ENCODE data around the gene AXDND1.
"Not testable (repeated sequence)": the region's sequence is repeated elsewhere in the genome, so short reads cannot be mapped to it uniquely, and the experiment has no call there.

Gene AXDND1

GRCh38 chr1:179366093-179366800 is 476 bp downstream of the AXDND1 start:
- DNase-seq: peak in 1 of 10 donors; percentile 7
- intact Hi-C loops (cut with DNase I): loop anchor here (5.0 kb wide), 1 partner anchor 594 kb away; no protein-coding TSS in a partner anchor

DNA sequence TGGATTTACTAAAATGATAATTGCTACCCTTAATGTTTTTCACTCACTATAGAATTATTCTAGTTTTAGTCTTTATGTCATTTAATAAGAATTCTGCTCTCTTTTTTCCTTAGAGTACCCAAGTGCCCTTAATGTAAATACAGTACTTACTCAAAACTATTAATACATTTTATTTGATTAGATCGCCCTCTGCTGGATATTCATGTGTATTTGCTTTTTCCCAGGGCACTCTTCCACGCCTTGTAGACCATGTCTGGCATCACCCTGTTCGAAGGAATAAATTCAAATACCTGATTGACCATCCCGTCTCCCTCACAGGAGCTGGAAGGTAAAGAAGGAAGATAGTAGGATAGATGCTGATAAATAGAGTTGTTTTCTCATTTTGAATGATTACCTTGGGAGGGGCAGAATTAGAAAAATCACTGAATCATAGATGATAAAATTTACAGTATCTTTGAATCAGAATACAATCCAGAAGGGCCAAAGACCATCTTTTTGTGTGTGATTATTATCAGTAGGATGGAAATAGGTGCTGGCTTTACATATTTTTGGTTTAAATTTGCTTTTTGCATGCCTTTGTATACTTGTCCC is 4.1 kb downstream of the AXDND1 start:
- intact Hi-C loops (cut with DNase I): loop anchor here (1.0 to 5.0 kb wide), 3 partner anchors 118 to 598 kb away; no protein-coding TSS in a partner anchor
- peak in 2 of 10 donors; percentile 12 to 69 for DNase-seq

GRCh38 chr1:179372160-179372559 is 6.4 kb downstream of the AXDND1 start:
- no peak for DNase-seq
- intact Hi-C loops (cut with DNase I): loop anchor here (5.0 kb wide), 1 partner anchor 120 kb away; no protein-coding TSS in a partner anchor

DNA sequence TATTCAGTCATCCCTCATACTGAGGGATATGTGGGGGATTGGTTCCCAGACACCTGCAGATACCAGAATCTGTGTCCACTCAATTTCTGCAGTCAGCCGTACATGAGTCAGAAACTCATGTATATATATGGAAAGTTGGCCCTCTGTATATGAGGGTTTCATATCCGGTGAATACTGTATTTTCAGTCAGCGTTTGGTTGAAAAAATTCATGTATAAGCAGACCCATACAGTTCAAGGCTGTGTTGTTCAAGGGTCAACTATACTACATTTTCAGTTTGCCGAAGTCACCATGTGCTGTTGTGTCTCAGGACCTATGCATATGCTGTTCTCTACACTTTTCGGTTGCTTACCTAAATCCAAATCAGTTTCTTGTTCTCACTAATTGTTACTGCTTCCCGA is 10.5 kb downstream of the AXDND1 start:
- intact Hi-C loops (cut with DNase I): no loop called here
- DNase-seq: no peak

DNA sequence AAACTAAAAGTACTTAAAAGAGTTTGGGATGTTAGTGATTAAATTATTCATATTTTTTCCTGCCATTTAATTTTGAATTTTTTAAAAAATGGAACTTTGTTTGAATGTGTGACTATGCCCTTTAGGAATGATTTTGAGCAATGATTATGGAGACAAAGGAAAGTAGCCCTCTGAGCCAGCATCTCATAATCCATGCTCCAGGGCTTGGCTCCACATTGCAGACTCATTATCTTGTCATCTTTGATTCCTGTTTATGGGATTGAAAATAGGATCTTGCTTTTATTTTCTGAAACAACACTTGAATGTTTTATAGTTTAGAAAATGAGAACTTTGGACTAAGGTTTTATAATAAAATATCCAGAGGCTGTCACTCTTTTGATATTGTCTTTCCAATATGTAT is 14.5 kb downstream of the AXDND1 start:
- intact Hi-C loops (cut with DNase I): no loop called here
- DNase-seq: no peak

GRCh38 chr1:179384027-179384426 is 18.3 kb downstream of the AXDND1 start:
- DNase-seq: no peak
- intact Hi-C loops (cut with DNase I): no loop called here

- intact Hi-C loops (cut with DNase I): no loop called here
These were observed 19.7 kb downstream of the AXDND1 start for GRCh38 chr1:179385510-179385909.

GRCh38 chr1:179393721-179394120 is 27.9 kb downstream of the AXDND1 start:
- DNase-seq: no peak
- intact Hi-C loops (cut with DNase I): no loop called here

More at GRCh38 chr1:179385510-179385909, 19.7 kb downstream of the AXDND1 start:
- DNase-seq: no peak

GRCh38 chr1:179399399-179399798 is 33.6 kb downstream of the AXDND1 start:
- intact Hi-C loops (cut with DNase I); DNase-seq: not testable (repeated sequence)

GRCh38 chr1:179417760-179418159 is 52.0 kb downstream of the AXDND1 start:
- intact Hi-C loops (cut with DNase I); DNase-seq: not testable (repeated sequence)

GRCh38 chr1:179418706-179419105 is 52.9 kb downstream of the AXDND1 start:
- DNase-seq: peak in 1 of 10 donors; percentile 70
- intact Hi-C loops (cut with DNase I): not testable (repeated sequence)

DNA sequence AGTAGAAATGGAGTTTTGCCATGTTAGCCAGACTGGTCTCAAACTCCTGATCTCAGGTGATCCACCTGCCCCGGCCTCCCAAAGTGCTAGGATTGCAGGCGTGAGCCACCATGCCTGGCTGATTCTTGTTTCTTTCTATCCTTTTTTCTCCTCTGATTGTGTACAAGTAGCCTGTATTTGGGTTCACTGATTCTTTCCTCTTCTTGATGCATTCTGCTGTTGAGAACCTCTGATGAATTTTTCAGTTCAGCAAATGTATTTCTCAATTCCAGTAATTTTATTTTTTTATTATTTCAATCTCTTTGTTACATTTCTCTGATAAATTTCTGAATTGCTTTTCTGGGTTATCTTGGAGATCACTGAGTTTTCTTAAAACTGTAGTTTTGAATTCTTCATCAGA is 58.8 kb downstream of the AXDND1 start:
- DNase-seq: peak in 1 of 10 donors; percentile 13
- intact Hi-C loops (cut with DNase I): no loop called here

DNA sequence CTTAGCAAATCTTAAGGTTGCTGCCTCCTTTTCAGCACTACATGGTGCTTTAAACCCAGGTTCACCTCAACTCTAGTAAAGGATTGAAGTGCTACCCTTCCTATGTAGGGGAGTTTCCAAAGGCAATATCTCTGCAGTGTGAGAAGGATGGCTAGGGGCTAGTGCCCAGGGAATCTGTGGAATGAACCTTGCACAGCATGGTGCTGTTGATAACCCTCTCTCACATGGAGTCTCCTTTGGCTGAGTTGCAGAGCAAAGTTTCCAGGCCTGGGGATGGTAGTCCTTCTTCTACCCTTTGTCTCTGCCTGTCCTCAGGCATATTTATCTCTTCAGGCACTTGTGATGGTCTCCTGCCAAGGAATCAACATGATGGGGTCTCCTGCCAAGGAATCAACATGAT is 59.4 kb downstream of the AXDND1 start:
- intact Hi-C loops (cut with DNase I): no loop called here

DNA sequence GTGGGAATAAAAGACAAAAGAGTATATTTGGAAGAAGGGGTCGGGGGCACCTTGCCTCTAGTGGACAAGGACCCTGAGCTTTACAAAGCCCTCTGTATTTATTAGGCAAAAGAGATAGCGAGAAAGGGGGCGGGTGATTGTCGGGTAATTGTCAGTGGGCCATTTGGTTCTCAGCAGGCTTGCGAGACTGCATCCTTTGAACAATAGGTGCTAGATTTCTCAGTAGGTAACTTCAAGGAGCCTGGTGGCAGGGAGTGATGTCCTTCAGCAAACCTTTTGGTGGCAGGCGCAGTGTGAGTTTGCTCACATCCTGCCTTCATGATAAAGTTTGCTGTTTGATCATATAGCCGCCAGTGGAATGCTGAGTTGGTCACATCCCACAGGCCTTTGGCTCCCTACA is 71.4 kb downstream of the AXDND1 start:
- peak in 1 of 10 donors; percentile 29 for DNase-seq
- intact Hi-C loops (cut with DNase I): no loop called here

More for the DNA sequence above, 59.4 kb downstream of the AXDND1 start:
- no peak for DNase-seq

GRCh38 chr1:179439646-179440045 is 73.9 kb downstream of the AXDND1 start:
- peak in 1 of 10 donors; percentile 52 for DNase-seq
- intact Hi-C loops (cut with DNase I): not testable (repeated sequence)

DNA sequence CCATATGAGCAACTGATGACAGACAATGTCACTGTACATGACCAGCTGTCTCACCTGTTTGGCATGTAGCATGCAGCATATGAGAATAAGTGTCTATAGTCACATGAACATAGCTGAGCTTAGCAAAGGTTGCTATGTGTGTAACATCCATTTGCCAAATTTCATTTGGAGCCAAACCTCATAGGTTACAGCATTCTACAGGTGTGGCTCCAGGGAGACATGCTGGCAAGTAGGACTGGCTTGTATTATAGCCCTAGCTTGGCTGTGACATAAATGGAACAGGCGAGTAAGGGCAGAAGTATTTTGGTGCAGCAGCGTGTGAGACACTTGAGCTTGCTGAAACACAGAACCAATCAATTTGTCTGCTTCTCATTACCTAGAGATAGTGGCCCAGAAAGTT is 74.5 kb downstream of the AXDND1 start:
- intact Hi-C loops (cut with DNase I): not testable (repeated sequence)

GRCh38 chr1:179440971-179441370 is 75.2 kb downstream of the AXDND1 start:
- intact Hi-C loops (cut with DNase I): no loop called here
- no peak for DNase-seq

More for the DNA sequence above, 74.5 kb downstream of the AXDND1 start:
- DNase-seq: not testable (repeated sequence)

GRCh38 chr1:179441501-179441900 is 75.7 kb downstream of the AXDND1 start:
- intact Hi-C loops (cut with DNase I): no loop called here
- no peak for DNase-seq

- intact Hi-C loops (cut with DNase I); DNase-seq: not testable (repeated sequence)
These were observed 77.1 kb downstream of the AXDND1 start for GRCh38 chr1:179442846-179443245.

- no peak for DNase-seq
- intact Hi-C loops (cut with DNase I): no loop called here
These were observed 79.8 kb downstream of the AXDND1 start for GRCh38 chr1:179445593-179445992.

DNA sequence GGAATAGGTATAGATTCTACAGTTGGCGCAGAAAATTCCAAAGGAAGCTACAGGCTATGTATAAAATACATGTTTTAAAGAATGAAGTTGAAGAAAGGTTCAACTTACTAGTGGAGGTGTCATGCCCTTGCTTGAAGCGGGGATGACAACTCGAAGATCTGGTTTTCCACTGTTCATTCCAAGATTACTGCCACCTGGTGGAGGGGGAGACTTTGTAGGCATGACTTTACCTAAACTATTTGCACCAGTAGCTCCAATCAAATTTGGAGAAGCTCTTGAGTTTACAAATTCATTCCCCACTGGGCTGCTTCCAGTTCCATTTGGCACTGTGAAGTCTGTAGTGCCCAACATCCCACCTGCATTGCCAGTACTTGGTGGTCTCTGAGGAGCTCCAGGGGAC is 81.7 kb downstream of the AXDND1 start:
- no peak for DNase-seq
- intact Hi-C loops (cut with DNase I): no loop called here
